Dedifferentiated amniotic fluid mesenchymal stem cell (primary cell): Measurements from ENCODE around the gene PGF.

ENCODE experiments used
- DNase-seq: peaks from one replicate; pipeline ENCODE4 v3.0.0-alpha.2; 2016; ENCODE audit errors: extremely low spot score

Gene PGF

DNA sequence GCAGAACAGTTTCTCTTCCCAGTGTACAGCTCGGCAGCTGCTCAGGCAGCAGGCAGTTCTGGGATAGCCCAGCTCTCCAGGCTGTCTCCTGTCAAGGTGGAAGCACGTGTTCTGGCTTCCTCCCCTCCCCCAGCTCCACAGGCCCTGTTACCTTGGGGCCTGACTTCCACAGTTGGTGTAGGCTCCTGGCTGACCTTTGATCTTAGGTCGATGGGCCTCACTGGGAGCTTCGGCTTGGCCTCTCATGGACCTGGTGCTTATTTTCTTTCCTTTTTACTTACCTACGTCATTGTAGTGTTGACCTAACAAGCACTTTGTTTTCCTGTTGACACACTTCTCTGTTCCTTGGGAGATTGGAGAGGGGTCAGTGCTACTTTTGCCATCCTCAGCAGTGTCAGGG, 56.7 kb downstream of the PGF start:
- no peak for DNase-seq

DNA sequence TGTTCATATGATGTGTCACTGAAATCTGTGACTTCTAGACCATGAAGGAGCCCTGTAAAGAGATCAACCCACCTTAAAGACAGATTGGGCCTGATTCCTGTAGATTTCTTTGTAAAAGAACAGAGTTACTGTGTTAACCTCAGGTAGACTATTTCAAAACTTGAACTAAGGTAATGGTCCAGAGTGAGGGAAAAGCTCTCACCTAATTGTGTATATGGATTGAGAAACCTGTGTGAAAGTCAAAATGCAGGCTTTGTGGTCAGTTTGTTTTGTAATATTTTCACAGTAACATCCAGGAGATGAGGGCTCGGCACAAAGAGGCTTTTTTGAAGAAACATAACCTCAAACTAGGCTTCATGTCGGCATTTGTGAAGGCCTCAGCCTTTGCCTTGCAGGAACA, 57.3 kb downstream of the PGF start:
- DNase-seq, result no peak

DNA sequence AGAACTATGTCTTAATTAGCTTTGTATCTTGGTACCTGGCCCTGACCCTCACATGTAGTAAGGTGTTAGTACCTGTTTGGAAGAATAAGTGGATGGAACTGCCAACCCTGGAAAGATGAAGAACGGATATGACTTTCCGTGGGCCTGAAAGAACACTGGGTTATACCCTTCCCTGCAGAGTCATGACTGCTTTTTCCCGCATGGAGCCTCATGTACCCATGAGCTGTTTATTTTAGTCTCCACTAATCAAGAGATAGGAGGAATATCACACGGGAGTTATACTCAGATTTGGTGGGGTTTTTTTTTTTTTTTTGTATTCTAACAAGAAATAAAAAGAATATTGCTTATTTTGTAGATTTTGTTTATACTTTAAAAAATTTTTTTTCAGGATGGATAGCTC, 57.8 kb downstream of the PGF start:
- DNase-seq, result no peak

DNA sequence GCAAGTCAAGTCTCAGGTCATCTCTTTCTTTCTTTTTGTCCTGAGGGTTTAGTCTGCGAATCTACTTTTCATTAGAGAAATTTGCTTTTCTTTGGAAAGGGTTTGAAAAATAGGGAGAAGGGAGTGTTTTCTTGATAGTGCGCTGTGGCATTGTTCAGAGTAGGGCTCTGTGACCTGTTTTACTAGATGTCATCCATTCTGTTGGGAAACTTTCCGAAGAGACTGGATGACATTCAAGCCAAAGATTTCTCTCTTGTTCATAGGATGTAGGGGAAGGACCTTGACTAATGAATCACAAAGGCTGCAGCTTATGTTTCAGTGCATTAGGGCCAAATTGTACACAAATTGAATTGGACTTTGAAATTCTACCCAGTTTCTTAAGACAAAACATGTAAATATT, 59.0 kb downstream of the PGF start:
- DNase-seq, result no peak

- DNase-seq, result no peak
These were observed 61.7 kb downstream of the PGF start for GRCh38 chr14:74893614-74894091.

DNA sequence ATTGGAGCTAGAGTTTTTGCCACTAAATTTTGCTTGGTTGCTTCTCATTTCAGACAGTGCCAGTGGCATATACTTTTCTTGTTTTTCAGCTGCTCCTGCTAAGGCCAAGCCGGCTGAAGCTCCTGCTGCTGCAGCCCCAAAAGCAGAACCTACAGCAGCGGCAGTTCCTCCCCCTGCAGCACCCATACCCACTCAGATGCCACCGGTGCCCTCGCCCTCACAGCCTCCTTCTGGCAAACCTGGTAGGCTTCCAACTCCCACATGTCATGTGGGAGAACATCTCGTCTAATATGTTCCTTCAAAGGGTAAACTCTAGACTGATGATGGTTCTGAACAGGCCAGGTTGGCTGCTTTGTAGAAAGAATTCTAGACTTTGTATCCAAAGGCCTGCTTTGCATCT, 62.7 kb downstream of the PGF start:
- DNase-seq, result no peak

DNA sequence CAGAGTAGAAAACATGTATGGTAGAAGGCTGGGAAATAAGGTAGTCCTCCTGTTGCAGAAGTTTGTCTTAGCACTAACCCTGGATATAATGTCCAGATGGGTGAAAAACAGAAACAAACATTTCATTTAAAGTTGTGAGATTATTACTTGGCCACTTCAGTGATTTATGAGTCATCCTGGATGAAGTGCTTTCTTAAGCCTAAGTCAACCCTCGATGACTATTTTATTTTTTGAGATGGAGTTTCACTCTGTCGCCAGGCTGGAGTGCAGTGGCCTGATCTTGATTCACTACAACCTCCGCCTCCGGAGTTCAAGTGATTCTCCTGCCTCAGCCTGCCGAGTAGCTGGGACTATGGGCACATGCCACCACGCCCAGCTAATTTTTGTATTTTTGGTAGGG, 63.5 kb downstream of the PGF start:
- no peak for DNase-seq
